Cerebellar nuclear complex (tissue), 1 donor: ENCODE results near the gene CSRP1.
"Not testable (repeated sequence)": the region's sequence is repeated elsewhere in the genome, so short reads cannot be mapped to it uniquely, and the experiment has no call there.

Experiments used
- DNase-seq, 2 experiments: peaks; one replicate each; lab custom pipeline; 2025; lab: John Stamatoyannopoulos, UW

CSRP1 gene

DNA sequence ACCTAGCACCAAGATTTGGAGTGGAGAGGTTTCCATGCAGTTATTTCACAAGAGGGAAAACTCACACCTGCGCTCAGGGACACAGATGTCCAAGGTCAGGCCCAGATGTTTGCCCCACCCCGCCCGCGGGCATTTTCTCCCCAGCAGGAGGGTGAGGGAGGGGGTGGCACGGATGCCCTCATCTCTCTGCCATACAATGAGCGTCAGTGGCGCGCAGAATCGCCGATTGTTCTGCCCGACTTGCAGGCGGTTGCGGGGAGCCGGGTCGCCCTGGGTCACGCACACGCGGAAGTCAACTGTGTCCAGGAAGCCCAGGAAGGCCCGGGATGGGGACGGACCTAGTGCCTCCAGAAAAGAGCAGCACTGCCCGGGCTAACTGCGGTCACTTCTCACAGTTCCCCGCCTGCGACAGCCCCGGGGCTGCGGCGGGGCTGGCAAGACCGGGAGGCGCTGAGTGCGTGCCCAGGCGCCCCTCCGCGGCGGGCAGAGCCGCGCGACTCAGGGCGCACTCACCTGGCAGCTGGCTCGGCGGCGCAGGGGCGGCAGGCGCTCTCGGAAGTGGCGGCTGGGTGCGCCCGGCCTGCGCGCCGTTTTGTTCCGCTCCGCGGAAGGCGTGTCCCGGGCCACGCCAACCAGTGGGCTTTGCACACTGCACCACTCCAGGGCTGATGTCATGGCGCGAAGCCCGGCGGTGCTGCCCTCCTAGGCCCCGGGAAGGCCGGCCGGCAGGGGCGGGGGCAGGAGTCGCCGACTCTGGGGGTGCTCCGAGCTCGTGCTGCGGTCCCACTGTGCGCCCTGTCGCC lies at the start of gene CSRP1:
Gene CSRP1 (minus strand): TSS at position 567 of the 803 bp plus-strand sequence. CDS start 10,820 bp downstream, outside the sequence.
- DNase-seq: no peak

DNA sequence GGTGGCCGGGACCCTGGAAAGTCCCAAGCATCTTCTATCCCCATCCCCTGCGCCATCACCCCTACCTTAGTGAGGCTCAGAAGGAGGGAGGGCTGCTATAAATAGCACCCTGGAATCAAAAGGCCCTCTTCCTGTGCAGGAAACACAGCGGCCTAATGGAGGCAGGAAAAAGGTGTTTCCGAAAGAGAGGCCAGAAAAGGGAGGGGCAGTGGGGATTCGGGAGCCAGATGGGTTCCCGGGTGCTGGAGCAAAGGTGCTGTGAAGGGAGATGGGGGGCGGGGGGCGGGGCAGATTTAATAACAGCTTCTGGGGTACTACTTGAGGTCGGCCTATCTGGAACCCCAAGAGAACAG lies 48.6 kb upstream of the CSRP1 start:
- DNase-seq: no peak

DNA sequence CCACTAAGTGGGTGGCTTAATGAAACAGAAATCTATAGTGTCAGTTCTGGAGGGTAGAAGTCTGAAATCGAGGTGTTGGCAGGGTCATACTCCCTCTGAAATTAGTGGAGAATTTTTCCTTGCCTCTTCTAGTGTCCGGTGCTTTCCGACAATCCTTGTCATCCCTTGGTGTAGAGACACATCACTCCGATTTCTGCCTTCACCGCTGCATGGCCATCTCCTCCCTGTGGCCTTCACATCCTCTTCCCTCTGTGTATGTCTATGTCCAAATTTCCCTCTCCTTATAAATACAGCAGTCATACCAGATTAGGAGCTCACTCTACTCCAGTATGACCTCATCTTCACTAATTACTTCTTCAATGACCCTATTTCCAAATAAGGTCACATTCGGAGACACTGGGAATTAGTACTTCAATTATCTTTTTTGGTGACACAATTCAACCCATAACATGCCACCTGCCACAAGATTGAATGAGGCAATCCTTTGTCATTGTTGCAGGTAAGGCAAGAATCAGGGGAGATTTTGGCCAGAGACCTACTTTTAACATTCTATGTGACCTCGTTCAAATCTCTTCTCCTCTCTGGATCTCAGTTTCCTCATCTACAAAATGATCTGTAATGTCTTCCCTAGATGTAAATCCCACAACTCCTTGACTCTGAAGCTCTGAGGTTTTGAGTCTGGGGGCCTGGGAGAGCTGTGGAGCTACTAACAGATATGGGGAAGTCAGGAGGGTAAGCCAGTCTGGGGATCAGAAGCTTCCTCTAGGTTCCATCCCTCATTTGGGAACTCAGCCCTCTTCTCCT lies 48.1 kb upstream of the CSRP1 start:
- no peak for DNase-seq

DNA sequence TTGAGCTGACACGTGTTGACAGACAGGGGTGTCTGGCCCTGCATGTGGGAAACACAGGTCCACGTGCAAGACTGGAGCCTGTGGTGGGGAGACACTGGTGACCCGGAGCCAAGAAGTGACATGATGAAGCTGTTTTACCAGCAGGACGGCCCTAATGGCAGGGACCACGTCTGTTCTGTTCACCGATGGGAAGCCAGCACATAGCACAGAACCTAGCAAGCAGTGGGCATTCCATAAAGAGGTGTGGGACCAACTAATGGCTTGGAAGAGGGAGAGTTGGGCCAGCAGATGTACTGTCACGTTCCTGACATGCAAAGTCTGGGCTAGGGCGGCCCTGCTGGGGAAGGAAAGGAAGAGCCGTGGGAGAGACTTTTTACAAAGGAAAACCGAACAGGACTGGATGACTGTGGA lies 47.3 kb upstream of the CSRP1 start:
- DNase-seq: no peak

DNA sequence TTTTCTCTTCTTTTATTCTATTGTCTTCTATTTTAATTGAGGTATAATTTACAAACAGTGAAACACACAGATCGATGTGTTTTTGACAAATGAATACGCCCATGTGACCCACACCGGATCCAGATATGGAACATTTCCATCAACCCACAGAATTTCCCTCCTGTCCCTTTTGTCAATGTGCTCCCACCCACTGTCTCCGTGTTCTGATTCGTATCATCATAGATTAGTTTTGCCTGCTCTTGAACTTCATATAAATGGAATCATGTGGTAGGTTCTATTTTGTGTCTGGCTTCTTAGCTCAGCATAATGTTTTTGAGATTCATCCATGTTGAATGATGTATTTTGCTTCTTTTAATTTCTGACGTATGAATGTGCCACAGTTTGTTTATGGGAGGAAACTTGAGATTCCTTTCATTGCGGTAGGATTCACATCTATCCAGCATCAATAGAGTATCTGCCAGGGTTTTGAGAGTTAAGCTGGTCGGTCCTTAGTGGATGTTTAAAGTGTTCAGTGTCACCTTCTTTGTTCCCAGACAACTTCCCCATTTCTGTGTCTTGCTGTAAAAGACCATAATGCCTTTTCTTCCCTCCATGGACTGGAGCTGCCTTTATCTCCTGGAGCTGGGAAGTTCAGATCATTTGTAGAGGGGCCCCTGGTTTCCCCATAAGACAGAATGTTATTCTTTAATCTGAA lies 46.7 kb upstream of the CSRP1 start:
- no peak for DNase-seq

DNA sequence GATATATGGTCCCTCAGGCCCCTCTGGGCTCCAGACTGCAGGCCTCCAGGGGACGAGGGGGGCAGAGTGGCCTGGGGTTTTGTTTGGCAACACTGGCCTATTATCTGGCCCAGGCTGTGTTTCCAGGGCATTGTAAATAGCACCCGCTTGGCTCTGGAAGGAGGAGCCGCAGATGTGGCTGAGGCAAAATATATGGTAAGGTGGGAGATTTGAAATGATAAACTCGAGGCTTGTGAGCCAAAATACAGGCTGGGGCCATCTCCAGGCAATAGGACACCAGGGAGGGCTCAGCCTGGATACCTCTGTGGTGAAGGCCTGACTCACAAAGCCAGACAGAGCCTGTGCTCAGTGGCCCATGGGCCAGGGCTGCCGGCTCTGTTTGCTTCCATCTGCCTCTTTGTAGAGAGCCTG lies 46.0 kb upstream of the CSRP1 start:
- DNase-seq: no peak

DNA sequence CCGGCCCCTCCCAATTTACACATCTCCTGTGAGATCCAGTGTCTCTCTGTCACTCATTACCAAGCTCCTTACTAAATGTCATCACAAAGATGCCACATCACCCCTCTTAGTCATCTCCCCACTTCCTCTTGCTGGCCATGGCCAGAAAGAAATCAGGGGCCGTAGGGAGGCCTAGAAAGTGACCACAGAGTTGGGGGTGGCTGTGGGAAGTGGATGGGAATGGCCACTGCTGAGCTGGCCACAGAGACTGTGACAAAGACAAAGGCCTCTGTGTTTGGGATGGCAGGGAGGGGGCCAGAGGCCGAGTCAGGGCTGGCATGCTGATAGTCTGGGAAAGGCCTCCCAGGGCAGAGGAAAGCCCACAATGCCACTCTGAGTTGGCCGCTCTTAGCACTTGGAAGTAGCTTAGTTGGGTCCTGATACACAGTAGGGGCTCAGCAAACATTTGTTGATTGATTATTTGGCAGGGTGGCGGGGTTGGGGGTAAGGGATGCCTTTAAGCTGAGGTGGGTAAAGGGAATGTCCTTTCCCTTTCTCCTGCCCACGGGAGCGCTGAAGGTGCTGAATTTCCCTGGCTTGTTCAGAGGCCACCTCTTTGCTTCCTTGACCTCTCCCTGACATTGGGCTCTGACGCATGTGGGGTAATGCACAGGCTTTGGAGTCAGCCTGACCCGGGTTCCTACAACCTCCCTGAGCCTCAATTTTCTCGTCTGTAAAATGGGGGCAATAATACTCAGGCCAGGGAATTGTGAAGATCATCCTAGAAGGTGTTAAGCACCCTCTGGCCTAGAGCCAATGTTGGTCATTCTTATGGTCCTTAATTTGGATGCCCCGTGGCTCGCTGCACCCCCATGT lies 45.2 kb upstream of the CSRP1 start:
- DNase-seq: no peak

DNA sequence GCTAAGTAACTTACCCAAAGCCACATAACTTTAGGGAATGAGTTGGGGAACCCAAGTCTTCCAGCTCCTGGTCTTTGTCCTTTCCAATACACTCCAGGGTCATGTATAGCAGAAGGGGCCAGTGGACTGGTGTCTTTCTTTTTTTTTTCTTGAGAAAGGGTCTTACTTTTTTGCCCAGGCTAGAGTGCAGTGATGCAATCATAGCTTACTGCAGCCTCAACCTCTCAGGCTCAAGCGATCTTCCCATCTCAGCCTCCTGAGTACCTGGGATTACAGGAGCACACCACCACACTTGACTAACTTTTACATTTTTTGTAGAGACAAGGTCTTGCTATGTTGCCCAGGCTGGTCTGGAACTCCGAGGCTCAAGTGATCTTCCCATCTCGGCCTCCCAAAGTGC lies 44.2 kb upstream of the CSRP1 start:
- no peak for DNase-seq

DNA sequence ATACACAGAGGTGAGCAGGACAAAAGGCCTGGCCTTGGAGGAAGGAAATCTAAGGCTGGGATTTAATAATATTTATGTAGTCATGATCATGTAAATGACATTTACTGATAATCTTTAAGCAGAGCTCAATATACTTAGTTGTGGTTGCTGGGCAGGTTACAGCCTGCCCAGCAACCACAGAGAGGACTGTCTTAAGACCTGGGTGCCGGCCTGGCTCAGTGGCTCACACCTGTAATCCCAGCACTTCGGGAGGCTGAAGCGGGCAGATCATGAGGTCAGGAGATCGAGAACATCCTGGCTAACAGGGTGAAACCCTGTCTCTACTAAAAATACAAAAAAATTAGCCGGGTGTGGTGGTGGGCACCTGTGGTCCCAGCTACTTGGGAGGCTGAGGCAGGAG lies 42.6 kb upstream of the CSRP1 start:
- DNase-seq: not testable (repeated sequence)

DNA sequence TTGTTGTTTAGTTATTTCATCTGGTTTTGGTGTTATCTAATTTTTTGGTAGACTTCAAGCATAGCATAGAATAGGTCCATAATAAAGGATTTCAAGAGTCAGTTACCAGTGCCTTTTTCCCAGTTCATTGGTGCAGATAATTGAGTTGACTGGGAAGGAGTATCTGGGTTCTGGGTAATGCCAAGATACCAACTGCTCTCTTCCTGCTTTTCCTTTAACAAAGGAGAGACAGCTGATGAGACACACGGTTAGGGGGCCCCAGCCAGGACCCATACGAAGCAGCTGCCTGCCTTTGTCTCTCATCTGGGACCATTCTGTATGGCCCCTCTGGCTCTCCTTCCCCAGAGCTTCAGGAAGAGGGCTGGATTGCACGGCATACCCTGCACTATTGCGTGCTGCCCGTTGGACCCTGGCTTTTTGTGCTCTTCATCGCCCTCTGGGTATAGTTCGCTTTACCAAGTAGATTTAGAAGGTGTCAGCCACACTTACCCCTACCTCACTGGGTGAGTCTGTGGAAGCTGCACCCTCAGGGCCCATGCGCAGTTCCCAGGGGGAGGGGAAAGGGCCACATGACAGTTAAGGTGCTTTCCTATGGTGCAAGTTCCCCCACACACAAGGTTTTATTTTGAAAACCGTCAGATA lies 39.0 kb upstream of the CSRP1 start:
- no peak for DNase-seq

DNA sequence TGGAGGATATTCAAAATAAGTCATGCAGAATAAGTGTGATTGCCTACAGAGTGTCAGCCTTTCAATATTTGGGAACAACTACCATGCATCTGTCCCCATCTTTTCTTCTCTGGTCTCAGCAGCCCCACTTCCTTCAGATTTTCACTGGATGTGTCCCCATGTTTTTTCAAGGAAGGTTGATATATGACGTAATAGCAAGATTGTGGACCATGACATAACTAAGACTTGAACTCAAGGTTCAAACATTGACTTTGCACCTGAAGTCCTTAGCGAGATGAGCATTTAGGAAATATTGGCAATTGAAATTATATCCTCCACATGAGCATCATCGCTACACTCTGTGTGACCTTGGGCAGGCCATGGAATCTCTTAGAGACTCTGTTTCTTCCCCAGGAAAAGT lies 37.8 kb upstream of the CSRP1 start:
- no peak for DNase-seq

DNA sequence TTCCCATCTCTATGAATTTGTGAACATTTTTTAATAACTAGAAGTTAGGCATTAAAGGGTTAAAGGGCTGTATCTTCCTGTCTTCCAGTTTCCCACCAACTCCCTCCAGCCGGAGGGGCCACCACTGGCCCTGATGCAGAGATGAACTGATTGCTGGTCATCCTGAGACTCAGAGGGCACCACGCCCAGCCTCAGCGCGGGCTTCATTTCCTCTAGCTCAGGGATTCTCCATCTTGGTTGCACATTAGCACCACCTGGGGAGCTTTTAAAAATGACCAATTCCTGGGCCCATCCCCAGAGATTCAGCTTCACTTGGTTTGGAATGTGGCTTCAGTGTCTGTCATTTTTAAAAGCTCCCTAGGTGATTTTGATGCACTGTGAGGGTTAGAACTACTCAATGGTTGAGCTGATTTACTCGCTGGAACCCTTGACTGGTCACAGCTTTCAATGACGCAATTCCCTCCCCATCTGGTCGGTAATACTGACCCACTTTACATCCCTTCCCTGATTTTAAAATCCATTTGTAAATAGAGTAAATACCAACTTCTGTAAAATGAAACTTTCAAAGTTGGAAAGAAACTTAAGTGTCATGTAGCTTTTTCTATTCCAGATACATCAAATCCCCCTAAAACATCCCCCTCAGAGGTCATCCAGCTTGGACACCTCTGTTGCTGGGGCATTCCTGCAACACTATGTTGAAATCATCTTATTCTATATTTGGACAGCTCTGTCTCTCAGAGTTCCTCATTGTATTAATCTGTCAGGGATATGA lies 37.1 kb upstream of the CSRP1 start:
- no peak for DNase-seq

DNA sequence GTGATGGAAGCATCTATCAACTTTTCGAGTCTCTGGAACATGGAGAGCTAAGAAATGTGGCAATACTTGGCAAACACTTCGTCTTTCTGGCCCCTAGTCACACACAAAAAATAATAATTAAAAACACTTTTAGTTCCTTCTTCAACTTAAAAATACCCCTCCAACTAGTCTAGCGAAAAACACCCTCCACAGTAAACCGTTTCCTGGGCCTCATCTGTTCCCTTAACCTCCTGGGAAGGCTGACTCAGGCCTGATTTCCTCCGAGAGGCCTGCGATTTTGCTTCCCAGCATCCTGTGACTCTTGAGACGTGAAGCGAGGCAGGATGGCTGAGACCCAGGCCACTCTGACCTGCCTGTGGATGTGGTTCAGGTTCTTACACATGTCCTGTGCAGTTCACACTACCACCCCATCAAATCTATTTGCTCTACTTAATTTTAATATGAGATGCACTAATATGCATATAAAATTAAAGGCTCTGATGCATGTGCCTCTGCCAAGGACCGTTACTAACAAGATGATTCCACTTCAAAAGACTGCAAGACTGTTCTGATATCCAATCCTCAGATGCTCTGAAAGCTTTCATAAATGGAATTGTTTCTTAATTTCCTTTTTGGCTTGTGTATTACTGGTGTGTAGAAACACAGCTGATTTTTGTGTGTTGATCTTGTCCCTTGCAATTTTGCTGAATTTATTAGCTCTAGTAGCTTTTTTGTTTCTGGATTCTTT lies 35.5 kb upstream of the CSRP1 start:
- DNase-seq: no peak

DNA sequence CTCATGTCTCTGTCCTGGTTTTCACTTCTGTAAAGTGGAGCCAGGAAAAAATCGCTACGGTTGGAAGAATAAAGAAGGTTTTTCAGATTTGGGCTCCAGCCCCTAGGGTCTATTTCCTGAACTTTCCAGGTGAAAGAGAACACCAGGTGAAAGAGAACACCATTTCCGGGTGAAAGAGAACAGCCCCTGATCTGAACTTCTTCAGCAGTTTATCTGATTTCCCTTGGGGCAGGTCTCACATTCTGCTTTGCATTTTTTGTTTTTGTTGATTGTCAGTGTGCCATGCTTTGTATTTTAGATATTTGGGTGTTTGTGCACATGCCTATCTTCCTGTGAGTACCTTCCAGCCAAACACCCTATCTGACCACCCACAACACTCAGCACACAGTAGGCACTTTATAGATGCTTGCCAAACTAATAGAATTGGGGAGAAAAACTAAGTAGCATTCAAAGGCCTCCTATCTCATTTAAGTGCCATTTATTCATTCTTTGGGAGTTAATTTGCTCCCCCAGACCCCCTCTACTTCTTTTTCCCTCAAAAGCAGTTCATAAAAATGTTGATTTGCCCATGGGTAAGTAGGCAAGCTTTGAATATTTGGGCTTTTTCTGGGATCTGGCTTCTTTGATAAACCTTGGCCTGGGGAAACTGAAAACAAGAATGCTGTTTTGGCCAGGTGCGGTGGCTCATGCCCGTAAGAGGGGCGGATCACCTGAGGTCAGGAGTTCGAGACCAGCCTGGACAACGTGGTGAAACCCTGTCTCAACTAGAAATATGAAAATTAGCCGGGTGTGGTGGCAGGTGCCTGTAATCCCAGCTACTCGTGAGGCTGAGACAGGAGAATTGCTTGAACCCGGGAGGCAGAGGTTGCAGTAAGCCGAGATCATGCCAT lies 34.2 kb upstream of the CSRP1 start:
- DNase-seq: no peak

DNA sequence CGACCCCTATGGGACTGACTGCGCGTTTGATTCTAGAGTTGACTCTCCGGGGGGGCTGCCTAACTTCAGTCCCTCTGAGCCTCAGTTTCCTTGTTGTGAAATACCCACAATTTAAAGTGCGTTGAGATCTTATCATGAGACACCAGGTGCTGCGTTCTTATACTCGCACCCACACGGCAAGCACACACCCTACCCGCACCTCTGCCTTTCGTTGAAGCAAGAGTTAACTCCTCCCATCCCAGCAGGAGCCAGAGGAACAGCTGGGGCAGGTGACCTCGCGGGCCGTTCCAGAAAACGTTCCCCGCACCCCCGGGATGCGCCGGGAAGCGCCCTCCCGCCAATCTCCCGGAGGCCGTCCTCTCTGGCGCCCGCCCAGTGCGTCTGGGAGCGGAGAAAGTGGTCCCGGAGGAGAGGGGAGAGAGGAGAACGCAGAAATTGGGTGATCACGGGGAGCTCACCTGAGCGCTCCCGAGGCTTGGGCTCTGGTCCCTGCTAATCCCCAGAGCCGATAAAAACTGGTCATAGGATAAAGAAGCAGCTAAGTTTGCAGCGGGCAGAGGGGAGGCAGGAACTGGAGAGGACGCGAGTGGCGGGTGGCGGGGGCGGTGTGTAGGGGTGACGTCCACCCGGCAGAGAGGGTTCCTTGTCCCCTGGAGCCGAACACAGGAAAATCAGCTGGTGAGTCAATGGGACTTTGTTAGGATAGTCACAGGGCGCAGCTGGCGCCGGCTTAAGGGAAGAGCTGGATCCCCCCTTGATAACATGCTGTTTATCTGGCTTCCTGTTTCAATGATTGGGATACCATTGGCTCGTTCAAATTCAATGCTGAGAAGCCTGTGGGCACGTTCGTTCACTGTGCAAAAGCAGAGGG lies 32.9 kb upstream of the CSRP1 start:
- no peak for DNase-seq

DNA sequence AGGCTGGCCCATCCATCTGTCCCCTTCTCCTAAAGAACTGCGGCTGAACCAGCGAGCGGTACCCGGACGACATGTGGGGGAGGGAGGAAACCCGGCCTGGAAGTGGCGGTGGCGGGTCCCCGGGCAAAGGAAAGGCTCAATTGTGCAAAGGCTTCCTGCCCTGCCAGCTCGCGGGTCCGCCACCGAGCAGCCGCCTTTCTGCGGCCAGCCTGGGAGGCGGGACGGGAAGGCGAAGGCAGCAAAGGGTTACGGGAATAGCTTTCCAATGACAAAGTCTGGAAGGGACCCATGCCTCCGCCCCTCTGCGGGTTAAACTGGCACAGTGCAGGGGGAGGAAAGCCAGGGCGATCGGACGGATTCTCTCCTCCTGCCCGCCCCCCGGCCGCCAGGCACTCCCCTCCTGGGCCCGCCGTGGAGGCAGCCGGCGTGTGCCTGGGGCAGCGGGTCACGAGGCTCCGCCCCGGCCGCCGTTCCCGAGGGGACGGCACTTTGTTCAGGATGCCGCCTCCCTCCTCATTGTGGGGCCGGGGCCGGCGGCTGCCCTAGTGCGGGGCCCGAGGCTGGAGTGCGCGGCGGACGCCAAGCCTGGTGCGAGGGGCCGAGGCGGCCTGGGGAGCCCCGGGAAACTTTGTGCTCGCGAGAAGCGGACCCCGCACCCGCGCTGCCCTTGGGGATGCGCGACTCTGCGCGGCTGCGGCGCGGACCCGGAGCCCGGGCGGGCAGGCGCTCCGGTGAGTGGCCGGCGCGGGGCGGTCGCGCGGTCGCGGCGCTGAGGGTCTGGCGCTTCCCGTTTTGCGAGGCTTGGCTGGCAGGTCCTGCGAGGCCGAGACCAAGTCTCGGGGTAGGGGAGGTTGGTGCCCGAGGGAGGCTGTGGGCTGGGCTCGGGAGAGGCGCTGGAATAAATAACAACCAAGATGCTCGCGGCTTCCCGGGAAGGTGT lies 32.0 kb upstream of the CSRP1 start, which contains the start of gene NAV1:
Gene NAV1 (plus strand): TSS at position 516 of the 940 bp plus-strand sequence. CDS start 83,758 bp downstream, outside the sequence.
- DNase-seq: no peak
